ENCODE measurements around the gene MAD2L2.

Gene MAD2L2

DNA sequence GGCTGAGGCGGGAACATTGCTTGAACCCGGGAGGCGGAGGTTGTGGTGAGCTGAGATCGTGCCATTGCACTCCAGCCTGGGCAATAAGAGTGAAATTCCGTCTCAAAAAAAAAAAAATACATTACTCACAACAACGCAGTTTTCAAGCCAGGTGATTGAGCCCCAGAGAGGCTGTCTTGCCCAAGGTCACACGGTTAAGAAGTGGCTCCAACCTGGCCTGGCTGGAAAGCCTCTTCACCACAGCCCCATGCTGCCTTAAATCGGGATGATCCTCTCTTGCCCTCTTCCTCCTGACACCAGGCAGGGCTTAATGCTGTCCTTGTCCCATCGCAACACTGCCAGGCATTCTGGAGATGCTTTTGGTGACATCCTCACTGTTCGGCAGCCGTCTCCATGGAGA is 32.1 kb upstream of the MAD2L2 start:
- H3K9me3 ChIP-seq (ENCODE audit: insufficient read depth, low read length), result no peaks in the 10 kb centered on the region
- H3K27ac ChIP-seq (ENCODE audit: low read depth, low read length), result no peak overlapping the region
- H3K27me3 ChIP-seq (ENCODE audit: low read length), result no peaks in the 10 kb centered on the region
- no peaks in the 10 kb centered on the region for H3F3A ChIP-seq (ENCODE audit: insufficient read depth)
- no peaks in the 10 kb centered on the region for H3K79me2 ChIP-seq (ENCODE audit: insufficient read depth, low read length)
- no peak overlapping the region for H3K4me2 ChIP-seq (ENCODE audit: low read depth, low read length, poor library complexity, severe bottlenecking)
- no peaks in the 10 kb centered on the region for H3K36me3 ChIP-seq (ENCODE audit: low read length)
- no peak overlapping the region for H2AFZ ChIP-seq (ENCODE audit: low read depth, low read length, severe bottlenecking)
- no peaks in the 10 kb centered on the region for H3K9me2 ChIP-seq (replicated peaks; ENCODE audit: insufficient read depth, low read length)
- no peaks in the 10 kb centered on the region for H4K20me1 ChIP-seq (ENCODE audit: low read depth, low read length)
- no peak overlapping the region for H3K9ac ChIP-seq (ENCODE audit: low read length)
- TF ChIP-seq CTCF (IDR thresholded peaks at IDR 0.05; ENCODE audit: insufficient read depth, low read length, poor library complexity, severe bottlenecking) (no peak), EZH2phosphoT487 (conservative IDR thresholded peaks at IDR 0.05; ENCODE audit: low read length) (no peak)
- no peak overlapping the region for H3K4me3 ChIP-seq (ENCODE audit: insufficient read depth, low read length, poor library complexity, severe bottlenecking)

DNA sequence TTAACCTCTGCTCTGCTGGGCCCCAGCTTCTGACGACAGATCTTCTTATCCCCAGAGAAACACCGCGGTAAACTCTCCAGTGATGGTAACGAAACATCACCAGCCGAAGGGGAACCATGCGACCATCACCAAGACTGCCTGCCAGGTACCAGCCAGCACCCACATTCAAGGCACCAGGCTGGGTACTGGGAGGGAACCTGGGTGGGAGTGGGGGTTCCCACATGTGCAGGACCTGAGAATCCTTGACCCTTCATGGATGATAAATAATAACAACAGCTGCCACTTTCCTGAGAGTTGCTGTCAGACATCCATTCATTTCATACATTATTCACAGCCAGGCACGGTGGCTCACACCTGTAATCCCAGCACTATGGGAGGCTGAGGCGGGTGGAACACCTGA is 31.3 kb upstream of the MAD2L2 start:
- no peak overlapping the region for H2AFZ ChIP-seq (ENCODE audit: low read depth, low read length, severe bottlenecking)
- no peaks in the 10 kb centered on the region for H4K20me1 ChIP-seq (ENCODE audit: low read depth, low read length)
- H3K4me3 ChIP-seq (ENCODE audit: insufficient read depth, low read length, poor library complexity, severe bottlenecking), result no peak overlapping the region
- no peaks in the 10 kb centered on the region for H3K9me3 ChIP-seq (ENCODE audit: insufficient read depth, low read length)
- no peaks in the 10 kb centered on the region for H3K9me2 ChIP-seq (replicated peaks; ENCODE audit: insufficient read depth, low read length)
- no peak overlapping the region for H3K9ac ChIP-seq (ENCODE audit: low read length)
- H3K79me2 ChIP-seq (ENCODE audit: insufficient read depth, low read length), result no peaks in the 10 kb centered on the region
- no peaks in the 10 kb centered on the region for H3F3A ChIP-seq (ENCODE audit: insufficient read depth)
- H3K27ac ChIP-seq (ENCODE audit: low read depth, low read length), result no peak overlapping the region
- TF ChIP-seq EZH2phosphoT487 (conservative IDR thresholded peaks at IDR 0.05; ENCODE audit: low read length) (no peak), CTCF (IDR thresholded peaks at IDR 0.05; ENCODE audit: insufficient read depth, low read length, poor library complexity, severe bottlenecking) (no peak)
- H3K27me3 ChIP-seq (ENCODE audit: low read length), result no peaks in the 10 kb centered on the region
- no peaks in the 10 kb centered on the region for H3K36me3 ChIP-seq (ENCODE audit: low read length)
- no peak overlapping the region for H3K4me2 ChIP-seq (ENCODE audit: low read depth, low read length, poor library complexity, severe bottlenecking)

- Histone ChIP-seq H3K9me2 (replicated peaks; ENCODE audit: insufficient read depth, low read length) (no peaks in the 10 kb centered on the region), H3K9ac (ENCODE audit: low read length) (no peak overlapping the region), H3K79me2 (ENCODE audit: insufficient read depth, low read length) (no peaks in the 10 kb centered on the region), H3K9me3 (ENCODE audit: insufficient read depth, low read length) (no peaks in the 10 kb centered on the region), H3K36me3 (ENCODE audit: low read length) (no peaks in the 10 kb centered on the region), H4K20me1 (ENCODE audit: low read depth, low read length) (no peaks in the 10 kb centered on the region), H3F3A (ENCODE audit: insufficient read depth) (no peaks in the 10 kb centered on the region), H3K27ac (ENCODE audit: low read depth, low read length) (no peak overlapping the region), H3K27me3 (ENCODE audit: low read length) (no peaks in the 10 kb centered on the region), H3K4me2 (ENCODE audit: low read depth, low read length, poor library complexity, severe bottlenecking) (no peak overlapping the region), H3K4me3 (ENCODE audit: insufficient read depth, low read length, poor library complexity, severe bottlenecking) (no peak overlapping the region), H2AFZ (ENCODE audit: low read depth, low read length, severe bottlenecking) (no peak overlapping the region)
- TF ChIP-seq EZH2phosphoT487 (conservative IDR thresholded peaks at IDR 0.05; ENCODE audit: low read length) (no peak), CTCF (IDR thresholded peaks at IDR 0.05; ENCODE audit: insufficient read depth, low read length, poor library complexity, severe bottlenecking) (no peak)
Measured at GRCh38 chr1:11711490-11711889, 30.5 kb upstream of the MAD2L2 start.
